Measurements from ENCODE around the gene SPOCK1.
"Not testable (repeated sequence)": the region's sequence is repeated elsewhere in the genome, so short reads cannot be mapped to it uniquely, and the experiment has no call there.

SPOCK1 gene

DNA sequence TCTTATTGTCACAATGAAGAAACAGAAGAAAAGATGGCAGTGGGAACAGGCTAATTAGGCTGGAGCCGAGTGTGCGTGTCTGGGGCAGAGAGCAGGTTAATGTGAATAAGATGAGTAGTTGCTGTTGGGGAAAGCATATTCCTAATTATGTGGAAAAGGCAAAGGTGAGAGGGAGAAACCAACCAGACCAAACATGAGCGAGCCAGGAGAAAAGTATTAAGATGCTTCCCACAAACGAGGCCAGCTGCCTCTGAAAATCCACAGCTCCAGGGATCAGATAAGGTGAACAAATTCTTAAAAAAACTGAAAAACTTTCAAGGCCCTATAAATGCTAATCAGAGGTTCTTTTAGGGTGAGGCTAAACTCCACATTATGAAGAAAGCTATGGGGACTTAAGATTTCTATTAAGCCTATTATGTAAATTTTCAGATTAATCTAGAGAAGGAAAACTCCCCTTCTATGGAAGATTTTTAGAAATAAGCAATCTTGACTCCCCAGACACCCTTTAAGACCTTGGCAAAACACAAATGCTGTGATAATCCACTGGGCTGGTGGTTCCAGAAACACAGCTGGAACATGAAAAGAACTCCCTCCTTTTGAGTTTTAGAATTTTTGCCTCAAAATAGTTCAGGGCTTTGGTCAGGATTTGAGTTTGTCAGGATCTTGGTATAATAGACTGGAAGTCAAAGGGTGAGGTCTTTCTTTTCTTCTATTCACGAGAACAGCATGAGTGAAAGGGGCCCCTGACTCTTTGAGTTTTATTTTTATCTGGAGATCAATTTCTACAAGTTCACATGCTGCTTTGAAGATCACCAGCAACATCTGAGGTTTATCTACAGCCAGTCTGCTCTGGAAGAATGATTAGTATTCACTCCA lies 238.1 kb downstream of the SPOCK1 start:
- no peak for DNase-seq

DNA sequence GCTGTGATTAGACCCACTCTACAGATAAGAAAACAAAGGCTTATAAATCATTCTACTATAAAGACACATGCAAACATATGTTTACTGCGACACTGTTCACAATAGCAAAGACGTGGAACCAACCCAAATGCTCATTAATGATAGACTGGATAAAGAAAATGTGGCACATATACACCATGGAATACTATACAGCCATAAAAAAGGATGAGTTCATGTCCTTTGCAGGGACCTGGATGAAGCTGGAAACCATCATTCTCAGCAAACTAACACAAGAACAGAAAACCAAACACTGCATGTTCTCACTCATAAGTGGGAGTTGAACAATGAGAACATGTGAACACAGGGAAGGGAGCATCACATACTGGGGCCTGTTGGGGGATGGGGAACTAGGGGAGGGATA lies 240.0 kb downstream of the SPOCK1 start:
- DNase-seq, result not testable (repeated sequence)

DNA sequence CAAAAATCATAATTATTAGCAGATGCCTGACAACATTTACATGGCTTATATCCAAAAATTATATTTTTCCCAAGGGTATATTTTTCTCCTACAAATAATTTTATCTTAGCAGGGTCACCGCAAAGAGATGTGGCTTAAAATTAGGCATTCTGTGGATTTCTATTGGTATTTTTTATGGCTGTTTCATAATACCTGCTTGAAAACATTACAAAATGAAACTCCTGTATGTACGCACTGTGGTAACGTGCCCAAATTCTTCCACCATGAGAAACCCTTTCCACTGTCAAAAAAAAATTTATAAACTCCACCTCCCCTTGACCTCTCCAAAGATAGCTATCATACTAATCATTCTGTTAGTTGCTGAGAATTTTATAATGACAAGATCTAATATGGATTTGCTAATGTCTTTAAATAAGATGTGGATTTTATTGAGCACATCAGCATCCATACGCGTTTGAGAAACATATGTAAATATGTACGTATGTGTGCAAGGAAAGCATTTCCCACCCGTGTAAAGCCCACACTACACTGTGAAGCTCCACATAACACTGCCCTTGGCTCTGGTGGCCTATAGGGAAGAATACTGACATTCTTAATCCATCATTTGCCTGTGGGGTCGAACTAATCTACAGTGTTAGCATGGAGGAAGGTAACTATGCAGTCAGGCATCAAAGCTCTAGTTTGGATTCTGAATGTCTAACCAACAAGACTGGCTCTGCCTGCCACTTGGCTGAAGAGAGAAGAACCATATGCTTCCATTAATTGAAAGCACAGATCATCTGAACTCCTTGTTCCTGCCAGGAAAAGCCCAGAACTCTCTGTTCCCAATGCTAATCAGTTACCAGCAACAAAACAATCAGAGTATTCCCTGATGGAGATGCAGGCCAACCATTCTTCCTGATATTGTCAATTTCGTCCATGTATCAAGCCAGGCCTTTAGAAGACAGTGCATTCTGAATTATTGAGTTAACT lies 244.7 kb downstream of the SPOCK1 start:
- no peak for DNase-seq

DNA sequence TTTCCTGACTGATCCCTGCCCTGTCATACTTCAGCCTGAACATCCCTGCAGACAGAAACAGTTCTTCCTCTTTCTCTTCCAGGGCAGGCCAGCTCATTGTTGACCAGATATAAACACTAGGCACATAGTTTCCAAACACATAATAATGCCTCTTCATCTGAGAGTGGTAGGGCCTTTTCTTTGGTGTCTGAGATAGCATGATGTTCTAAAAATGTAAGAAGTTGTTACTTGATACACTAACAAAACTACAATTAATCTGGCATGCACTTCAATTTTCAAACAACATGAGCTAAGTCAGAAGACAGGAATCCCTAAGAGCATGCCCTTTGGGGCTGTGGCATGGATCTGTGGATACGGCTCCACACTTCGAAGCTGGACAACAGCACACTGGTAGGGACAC lies 246.6 kb downstream of the SPOCK1 start:
- no peak for DNase-seq

DNA sequence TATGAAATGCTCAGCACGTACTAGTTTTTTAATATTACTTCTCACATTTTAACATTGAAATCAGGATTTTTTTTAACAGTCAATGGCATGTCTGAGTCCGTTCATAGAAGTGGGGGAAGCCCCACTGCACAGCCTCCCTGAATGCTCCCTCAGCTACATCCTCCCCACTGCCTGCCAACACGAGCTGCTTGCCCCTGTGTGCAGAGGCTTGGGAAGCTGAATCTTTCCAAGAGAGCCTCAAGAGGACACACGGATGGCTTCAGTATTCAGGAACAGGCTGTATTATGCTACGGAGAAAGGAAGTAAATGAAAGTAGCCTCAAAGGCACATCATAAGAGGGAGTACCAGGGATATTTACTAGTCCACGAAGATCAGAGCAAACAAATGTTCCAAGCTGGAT lies 248.7 kb downstream of the SPOCK1 start:
- no peak for DNase-seq

DNA sequence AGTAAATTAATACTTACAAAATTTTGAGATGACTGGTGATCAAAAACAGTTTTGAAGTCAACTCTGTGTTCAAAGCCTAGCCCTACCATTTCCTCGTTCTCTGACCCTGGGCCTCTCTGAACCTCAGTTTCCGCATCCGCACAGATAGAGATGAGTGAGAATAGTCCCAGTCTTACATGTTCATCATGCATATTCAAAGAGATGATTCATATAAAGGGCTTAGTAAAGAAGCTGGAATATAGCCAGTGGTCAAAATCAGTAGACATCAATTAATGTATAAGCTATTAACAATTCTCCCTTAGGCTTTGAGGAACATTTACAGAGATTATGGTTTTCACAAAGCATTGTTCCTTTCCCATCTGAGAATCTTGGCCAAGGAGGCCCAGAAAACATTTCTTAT lies 250.6 kb downstream of the SPOCK1 start:
- DNase-seq, result no peak

DNA sequence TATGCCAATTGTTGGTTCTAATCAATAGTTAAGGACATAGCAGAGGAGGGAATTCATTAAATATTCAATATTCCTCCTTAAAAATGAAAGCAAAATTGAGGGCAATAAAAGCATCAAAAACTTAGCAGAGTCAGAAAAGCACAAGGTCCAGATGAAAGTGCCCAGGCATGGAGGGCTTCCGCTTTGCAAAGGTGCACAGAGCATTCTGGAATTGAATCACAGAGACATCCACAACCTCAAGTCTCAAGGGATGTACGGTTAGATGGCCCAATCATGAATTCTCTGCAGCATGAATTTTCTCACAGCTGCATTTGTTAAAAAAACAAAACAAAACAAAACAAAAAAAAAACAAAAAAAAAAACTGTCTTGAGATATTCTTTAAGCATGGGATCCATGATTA lies 253.7 kb downstream of the SPOCK1 start:
- DNase-seq, result no peak

DNA sequence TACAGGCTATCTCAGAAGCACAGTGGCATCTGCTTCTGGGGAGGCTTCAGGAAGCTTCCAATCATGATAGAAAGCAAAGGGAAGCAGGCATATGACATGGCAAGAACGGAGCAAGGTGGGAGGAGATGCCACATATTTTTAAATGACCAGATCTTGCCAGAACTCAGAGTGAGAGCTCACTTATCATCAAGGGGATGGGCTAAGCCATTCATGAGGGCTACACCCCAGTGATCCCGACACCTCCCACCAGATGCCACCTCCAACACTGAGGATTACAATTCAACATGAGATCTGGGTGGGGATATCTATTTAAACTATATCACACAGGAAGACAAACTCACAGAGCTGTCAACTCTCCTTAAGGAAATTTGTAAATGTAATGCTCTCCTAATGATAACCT lies 258.8 kb downstream of the SPOCK1 start:
- no peak for DNase-seq

DNA sequence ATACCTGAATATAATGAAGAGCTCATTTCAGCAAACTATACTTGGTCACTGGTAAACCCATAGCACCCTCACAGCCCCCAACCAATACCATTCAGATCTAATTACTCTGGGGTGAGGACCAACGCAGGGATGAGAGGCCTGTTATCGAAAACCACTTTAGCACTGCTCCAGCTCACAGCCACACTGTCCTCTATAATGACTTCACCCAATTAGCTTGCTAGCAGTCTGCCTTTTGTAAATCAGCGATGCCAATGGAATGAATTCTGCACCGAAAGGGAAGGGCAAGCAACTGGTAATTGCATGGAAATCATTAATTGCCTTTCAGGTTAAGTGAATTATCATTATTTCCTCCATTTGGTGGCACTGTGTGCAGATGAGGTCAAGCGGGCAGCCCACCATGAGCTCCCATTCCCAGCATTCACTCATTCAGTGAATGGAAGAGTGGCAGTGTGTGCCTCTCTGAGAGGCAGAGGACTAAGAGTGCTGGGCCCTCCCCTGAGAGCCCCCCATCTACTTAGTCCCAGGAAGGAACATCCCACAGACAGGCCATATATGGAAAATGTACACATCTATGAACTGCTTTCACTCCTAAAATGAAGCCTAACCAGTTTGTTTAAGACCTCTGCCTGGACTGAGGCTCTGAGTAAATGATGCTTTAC lies 262.1 kb downstream of the SPOCK1 start:
- no peak for DNase-seq

DNA sequence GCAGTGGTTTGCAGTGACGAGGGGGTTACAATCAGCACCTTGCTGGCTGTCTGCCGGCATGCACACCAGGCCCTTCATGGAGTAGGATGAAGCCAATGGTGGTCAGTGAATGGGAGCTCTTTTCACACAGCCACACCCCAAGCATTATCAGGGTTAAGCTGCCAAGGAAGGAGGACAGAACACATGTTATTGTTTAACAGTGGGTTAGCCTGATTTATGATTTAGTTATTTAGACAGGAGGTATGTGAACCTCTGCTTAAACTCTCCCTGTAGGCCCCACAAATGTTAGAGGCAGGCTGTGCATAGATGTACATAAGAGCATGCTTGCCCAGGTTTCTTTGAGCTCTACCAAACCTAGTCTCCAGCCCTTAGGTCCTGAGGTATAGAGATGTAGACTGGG lies 262.9 kb downstream of the SPOCK1 start:
- DNase-seq, result no peak

DNA sequence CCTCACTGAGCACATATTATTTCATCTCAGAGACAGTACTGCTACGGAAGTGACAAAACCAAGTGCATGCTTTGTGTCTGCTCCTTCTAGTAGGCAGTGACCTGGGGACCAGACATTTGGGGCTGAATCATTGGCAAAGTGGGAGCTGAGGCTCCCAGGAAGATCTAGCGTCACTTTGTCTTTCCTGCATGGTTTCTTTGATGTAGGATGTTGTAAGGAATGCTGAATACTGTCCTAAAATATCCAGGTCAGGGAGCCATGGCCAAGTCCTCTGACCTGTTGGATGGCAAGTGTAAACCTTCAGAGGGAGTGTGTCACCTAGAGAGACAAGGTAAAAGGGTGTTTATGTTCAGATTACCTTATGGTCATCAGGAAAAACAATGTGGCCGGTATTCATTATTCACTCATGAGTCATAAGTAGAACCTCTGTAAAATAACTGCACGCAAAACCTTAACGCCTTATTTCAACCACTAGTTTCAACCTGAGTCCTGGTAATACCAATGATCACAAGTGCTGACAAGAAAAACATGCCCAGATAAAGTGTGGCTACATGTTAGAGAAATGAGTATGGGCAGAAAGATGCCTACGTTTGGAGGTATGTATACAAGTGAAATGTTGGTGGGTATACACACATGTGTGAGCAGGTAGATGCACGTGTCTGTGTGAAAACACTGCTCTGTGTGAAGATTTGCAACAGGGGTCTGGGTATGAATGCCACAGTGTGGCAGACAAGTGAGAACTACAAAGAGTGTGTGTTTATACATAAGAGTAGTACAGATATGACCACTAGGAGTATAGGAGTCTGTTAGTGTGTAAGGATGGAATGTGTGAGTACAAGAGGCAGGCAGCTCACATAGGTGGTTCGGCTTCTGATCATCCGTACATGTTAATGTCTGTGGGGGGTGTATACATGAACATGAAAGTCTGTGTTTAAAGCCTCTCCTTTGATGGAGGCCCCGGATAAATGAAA lies 263.9 kb downstream of the SPOCK1 start:
- no peak for DNase-seq

DNA sequence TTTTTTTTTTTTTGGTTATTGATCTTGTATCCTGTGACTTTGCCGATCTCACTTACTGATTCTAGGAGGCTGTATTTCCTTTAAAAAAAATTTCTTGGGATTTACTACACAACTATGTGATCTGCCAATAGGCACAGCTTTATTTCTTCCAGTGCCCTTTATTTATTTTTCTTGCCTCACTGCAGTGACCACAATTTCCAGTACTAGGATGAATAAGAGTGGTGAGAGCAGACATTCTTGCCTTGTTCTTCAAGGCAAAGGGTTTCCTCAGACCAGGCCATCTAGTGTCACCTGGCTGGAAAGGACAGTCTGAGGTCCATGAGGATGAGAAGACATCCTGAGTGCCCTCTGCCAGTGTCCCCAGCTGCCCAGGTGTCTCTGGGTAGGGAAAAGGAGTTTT lies 265.4 kb downstream of the SPOCK1 start:
- DNase-seq, result no peak

DNA sequence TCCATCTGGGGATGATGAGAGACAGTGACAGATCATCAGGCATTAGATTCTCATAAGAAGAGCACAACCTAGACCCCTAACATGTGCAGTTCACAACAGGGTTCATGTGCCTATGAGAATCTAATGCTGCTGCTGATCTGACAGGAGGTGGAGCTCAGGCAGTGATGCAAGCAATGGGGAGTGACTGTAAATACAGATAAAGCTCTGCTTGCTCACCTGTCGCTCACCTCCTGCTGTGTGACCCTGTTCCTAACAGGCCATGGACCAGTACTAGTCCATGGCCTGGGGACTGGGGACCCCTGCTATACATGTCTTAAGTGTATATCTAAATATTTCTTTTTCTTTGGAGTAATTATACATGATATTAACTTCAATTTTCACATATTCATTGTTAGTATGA lies 265.8 kb downstream of the SPOCK1 start:
- not testable (repeated sequence) for DNase-seq

DNA sequence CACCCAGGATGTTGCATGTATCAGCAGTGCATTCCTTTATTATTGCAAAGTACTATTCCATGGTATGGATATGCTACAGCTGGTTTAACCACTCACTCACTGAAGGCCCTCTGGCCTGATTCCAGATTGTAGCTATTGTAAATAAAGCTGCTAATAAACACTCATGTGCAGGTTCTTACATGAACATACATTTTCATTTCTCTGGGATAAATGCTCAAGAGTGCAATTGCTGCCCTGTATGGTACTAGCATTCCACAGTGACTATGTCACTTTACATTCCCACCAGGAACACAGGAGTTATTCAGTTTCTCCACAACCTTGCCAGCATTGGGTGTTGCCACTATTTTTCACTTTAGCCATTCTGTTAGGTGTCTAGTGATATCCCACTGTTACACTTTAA lies 267.6 kb downstream of the SPOCK1 start:
- no peak for DNase-seq

DNA sequence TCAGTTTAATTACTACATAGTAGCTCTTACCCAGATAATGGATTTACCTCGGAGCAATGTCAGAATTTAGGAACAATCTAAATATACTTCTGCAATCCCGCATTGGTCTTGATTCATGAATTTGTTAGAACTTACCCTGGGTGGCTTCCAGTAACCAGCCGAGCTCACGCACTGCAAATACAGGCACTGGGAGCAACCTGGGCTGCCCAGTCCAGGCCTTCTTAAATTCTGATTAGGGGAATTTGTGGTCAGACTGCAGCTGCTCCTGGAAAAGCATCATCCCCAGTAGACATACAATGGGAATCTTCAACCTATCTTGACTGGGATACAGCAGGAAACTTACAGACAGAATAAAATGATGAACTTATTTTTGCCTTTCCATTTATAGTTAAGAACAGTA lies 270.3 kb downstream of the SPOCK1 start:
- DNase-seq, result no peak

DNA sequence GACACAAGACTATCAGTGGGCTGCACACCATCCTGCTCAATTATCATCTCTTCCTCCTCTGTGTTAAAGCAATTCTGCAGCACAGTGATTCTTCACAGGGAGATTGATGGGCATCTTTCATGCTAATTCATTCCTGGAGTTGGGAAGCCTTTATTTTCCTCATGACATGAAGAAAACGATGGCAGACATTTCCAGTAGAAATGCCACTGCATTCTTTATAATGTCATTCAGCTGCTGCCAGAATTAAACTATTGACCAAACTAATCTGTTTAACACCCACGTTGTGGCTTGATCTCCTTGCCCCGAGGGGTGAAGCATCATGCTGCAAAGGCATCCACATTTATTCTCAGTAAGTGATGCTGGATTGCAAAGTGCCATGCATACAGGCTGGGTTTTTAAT lies 273.0 kb downstream of the SPOCK1 start:
- no peak for DNase-seq

DNA sequence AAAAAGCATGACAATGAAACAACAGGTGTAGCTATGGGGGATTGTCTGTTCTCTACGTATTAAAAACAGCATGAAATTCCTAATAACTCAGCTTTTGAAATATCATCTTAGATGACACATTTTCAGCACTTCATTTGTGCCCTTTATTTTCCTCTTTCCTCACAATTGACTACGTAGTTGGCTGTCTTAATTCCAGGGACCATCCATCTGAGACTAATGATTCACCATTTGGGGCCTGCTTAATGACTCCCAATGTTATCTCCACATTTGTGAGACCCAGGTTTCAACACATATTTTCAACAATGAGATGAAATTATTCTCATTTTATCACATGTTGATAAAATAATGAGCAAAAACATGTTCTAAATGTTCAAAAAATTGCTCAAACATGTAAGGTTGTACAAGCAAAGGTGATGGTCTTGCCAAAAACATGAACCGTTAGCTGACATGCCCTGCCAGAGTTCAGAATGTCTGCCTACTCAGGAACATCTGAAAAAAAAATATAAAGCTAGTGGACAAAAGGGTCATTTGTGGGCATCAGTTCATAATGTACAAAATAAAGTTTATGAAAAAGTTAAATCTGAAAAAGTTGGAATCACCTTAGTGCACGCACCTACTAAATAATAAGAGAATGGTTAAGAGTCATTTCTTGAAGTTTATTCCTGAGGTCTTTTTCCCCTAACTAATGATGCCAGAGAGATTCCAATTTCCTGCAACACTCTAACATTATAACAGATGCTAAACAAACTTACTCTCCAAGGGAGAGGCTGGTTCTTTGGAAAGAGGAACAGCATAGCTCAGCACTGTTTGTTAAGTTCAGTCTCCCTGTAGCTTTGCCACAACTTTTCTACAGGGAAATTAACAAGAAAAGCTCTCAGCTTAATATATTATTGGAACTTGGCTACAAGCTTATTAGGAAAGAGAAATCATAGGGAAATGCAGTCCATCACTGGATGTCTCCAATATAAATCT lies 275.5 kb downstream of the SPOCK1 start:
- no peak for DNase-seq

DNA sequence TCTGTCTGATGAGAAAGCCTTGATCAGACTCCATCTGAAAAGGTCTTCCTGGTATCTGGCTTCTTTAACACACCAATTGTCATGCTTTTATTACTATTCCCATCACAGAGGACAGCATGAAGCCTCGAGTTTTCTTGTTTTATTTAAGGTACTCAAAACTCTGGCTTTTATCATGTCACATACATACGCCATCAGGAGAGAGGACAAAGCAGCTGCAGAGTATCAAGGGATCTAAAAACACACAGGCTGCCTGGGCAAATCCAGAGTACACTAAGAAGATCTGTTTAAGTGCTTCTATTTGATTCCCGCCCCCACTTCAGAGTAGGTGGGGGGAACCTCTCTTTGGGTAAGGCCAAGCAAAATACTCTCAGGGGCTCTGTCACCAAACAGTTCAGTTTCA lies 277.2 kb downstream of the SPOCK1 start:
- DNase-seq, result no peak

DNA sequence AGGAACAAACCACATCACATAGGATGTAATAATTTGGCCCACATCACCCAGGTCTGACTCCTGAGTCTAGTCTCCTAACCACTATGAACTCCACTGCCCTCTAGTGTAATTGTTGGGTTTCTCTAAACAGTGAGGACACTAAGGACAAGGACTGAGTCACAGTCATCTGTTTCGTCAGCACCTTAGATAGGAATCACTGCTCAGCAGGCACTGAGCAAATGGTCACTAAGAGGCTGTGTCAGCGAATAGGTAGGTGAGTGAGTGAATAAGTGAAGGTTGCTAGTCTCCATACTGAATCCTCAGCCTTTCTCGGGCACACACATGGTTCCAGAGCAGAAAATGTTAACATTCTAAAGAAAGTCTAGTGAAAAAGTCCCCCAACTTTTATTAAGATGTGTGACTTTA lies 278.6 kb downstream of the SPOCK1 start:
- DNase-seq, result peak; percentile 39 to 70 (median 56)

DNA sequence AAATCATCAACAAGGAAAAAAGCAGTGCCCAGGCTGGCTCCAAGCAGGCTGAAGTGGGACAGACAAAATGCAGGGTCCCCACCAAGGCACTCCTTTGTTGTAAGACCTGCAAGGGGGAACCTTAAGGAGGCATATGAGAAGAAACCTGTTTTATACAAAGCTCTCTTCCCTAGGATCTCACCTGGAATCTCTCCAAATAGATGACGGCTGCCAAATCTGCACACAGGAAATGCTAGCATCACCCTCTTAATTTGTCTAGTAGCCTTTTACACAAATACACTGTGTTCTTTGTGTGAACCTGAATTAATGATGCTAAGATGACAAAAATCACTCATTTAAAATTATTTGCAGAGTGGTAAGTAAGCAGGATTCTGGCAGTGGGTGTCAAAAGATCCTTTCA lies 280.2 kb downstream of the SPOCK1 start:
- DNase-seq, result no peak

DNA sequence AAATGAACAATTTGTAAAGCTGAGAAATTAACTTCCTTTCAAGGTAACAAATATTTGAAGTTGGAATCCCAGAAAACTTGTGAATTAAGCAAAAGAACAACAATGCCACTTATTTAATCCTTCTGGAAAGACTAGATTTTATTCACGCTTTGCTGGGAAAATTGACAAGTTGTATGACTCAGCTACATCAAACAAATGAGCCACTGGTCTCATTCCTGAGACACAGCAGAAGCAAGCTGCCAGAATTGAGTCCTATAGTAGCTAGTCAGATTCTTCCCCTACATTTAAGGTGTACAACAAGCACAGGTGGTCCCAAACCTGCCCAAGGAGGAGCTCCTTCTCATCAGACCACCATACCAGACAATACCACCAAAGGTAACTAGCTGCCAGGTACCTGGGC lies 280.7 kb downstream of the SPOCK1 start:
- no peak for DNase-seq

All from suppressor macrophage (primary cell).